ENCODE results near the gene PIP4P1. TPM values are rescaled to one million over a fixed set of nuclear protein-coding genes. Genes with fewer than 3 reads are reported as not detected.

Gene PIP4P1
- polyA plus RNA-seq (2011; rRNA removed) = 30.4 and 40.6 TPM in 2 replicates
- 39.5 and 49.5 TPM in 2 replicates for polyA plus RNA-seq (2012; cell fraction: cytosol; rRNA removed)
- 63.7 and 81.4 TPM in 2 replicates for polyA plus RNA-seq (2012; cell fraction: nucleus; rRNA removed)
- polyA plus RNA-seq (2017; fragmentation: RNase III; extraction: RNeasy Plus Mini Kit Qiagen cat#74134 plus additional on column Dnase treatment) = 24.6 to 35.8 TPM (median 33.0 TPM) in 3 replicates
- 52.6 and 80.3 TPM in 2 replicates for polyA minus RNA-seq (2011; rRNA and poly(A)+ RNA removed)

DNA sequence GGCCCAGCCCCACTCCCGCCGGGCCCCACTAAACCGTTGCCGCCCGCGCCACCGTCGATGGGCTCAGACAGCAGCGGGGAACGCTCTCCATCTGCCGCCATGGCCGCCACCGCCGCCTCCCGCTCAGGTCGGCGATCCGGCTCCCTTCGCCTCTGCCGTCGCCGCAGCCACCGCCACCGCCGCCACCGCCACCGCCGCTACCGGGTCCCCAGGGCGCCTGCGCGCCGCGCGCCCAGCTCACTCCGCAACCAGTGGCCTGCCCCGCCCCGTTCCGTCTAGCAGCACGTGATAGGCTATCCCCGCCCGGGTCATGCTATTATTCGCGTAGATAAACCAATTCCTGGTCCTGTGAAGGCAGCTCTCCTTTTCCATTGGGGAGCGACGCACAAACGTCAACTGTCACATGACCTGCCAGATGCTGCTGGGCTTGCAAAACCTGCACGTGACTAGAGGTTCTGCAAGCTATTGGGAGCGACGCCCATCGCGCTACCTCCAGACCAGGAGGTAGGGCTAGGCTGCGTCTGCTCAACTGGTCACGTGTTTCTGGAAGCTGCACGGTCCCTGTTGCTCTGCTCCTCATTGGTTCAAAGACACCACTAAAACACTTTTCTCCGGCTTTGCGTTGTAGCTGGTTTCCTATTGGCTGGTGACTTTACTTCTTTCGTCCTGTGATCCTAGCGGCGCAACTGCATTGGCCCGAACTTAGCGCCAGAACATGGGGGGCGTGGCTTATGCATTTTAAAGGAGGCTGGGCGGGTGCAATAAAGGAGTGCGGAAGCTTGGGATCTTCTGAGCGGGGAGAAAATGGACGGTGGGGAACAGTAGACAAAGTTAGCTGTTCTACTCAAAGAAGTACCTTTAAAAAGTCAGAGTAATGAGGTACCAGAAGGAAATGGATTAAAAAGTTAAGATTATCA is at the start of gene PIP4P1:
Gene PIP4P1 (minus strand): TSS at position 210 of the 917 bp plus-strand sequence. CDS start 109 bp downstream, at position 101.
- Histone ChIP-seq H3K4me2 (peak within 1 kb of the TSS; percentile 85), H3K4me1 (peaks cover 31% of the 10 kb centered on the region), H3K9me3 (no peaks in the 10 kb centered on the region), H3K27ac (peak within 1 kb of the TSS; percentile 85 to 92), H3K4me3 (peak within 1 kb of the TSS; percentile 85)
- ChIA-PET POLR2A (interaction anchor here (0.5 to 2.3 kb wide), 16 partner anchors 8 to 223 kb away, joined by 3 to 44 read pairs (median 4); partner anchors contain the start of genes PARP2, PNP, RNASE4 and TEP1), CTCF (interaction anchor here (1.1 to 2.4 kb wide), 4 partner anchors 46 to 152 kb away, joined by 3 to 8 read pairs (median 6); no protein-coding TSS in a partner anchor)
- 5% methylated on average over 22 of the region's 67 CpGs for WGBS (ENCODE audit: missing lambda C conversion rate)
- ATAC-seq (peak; percentile 94 to 98), FAIRE-seq (peak; percentile 97), DNase-seq (ENCODE audit: low read depth in 1 of 2, low spot score in 1 of 2) (peak; percentile 96 to 100)
- peak; percentile 42; the same call in 1 of the 2 replicates for TF ChIP-seq FOSB (CRISPR knock-in tag; IDR thresholded peaks at IDR 0.05)
- no peak for TF ChIP-seq MAZ (IDR thresholded peaks at IDR 0.05; ENCODE audit: borderline replicate concordance, low read depth, low read length)
- TF ChIP-seq HEYL (CRISPR knock-in tag; IDR thresholded peaks at IDR 0.05) = no peak
- no peak for TF ChIP-seq CBX2 (IDR thresholded peaks at IDR 0.05; ENCODE audit: borderline replicate concordance, low read depth)
- peak; percentile 96 for TF ChIP-seq MAFK (IDR thresholded peaks at IDR 0.05; ENCODE audit: partially characterized antibody)
- TF ChIP-seq RARB (CRISPR knock-in tag; IDR thresholded peaks at IDR 0.05) = no peak
- TF ChIP-seq, protein P1, sequence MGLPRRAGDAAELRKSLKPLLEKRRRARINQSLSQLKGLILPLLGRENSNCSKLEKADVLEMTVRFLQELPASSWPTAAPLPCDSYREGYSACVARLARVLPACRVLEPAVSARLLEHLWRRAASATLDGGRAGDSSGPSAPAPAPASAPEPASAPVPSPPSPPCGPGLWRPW (IDR thresholded peaks at IDR 0.05) = no peak
- no peak for TF ChIP-seq SMC3 (IDR thresholded peaks at IDR 0.05)
- TF ChIP-seq, protein P2, sequence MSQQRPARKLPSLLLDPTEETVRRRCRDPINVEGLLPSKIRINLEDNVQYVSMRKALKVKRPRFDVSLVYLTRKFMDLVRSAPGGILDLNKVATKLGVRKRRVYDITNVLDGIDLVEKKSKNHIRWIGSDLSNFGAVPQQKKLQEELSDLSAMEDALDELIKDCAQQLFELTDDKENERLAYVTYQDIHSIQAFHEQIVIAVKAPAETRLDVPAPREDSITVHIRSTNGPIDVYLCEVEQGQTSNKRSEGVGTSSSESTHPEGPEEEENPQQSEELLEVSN (IDR thresholded peaks at IDR 0.05; ENCODE audit: borderline replicate concordance, low read depth) = peak; percentile 82
- no peak for TF ChIP-seq NFE2L2 (conservative IDR thresholded peaks at IDR 0.05; ENCODE audit: low read length)
- TF ChIP-seq RCOR1 (IDR thresholded peaks at IDR 0.05; ENCODE audit: low read depth, low read length) = no peak
- 0 out of 2 replicates have a peak, but pooled peaks have one; percentile 39 for TF ChIP-seq HOXB5 (CRISPR knock-in tag; IDR thresholded peaks at IDR 0.05)
- TF ChIP-seq ZSCAN20 (CRISPR knock-in tag; IDR thresholded peaks at IDR 0.05) = peak; percentile 73; the same call in 1 of the 2 replicates
- peak; percentile 86; the same call in 1 of the 2 replicates for TF ChIP-seq HOXB13 (CRISPR knock-in tag; IDR thresholded peaks at IDR 0.05; ENCODE audit: low read depth)
- TF ChIP-seq BHLHE40 (IDR thresholded peaks at IDR 0.05; ENCODE audit: low read depth, low read length) = peak; percentile 94
- TF ChIP-seq FOXS1 (CRISPR knock-in tag; IDR thresholded peaks at IDR 0.05) = 0 out of 2 replicates have a peak, but pooled peaks have one; percentile 57
- no peak for TF ChIP-seq GATA3 (IDR thresholded peaks at IDR 0.05; ENCODE audit: borderline replicate concordance)
- TF ChIP-seq, protein P3, sequence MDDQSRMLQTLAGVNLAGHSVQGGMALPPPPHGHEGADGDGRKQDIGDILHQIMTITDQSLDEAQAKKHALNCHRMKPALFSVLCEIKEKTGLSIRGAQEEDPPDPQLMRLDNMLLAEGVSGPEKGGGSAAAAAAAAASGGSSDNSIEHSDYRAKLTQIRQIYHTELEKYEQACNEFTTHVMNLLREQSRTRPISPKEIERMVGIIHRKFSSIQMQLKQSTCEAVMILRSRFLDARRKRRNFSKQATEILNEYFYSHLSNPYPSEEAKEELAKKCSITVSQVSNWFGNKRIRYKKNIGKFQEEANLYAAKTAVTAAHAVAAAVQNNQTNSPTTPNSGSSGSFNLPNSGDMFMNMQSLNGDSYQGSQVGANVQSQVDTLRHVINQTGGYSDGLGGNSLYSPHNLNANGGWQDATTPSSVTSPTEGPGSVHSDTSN (IDR thresholded peaks at IDR 0.05) = peak; percentile 78
- TF ChIP-seq, protein P4, sequence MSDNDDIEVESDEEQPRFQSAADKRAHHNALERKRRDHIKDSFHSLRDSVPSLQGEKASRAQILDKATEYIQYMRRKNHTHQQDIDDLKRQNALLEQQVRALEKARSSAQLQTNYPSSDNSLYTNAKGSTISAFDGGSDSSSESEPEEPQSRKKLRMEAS (IDR thresholded peaks at IDR 0.05) = peak; percentile 96
- no peak for TF ChIP-seq RNF2 (IDR thresholded peaks at IDR 0.05; ENCODE audit: borderline replicate concordance, low read depth)
- peak; percentile 98 for TF ChIP-seq NPAS2 (CRISPR knock-in tag; IDR thresholded peaks at IDR 0.05; ENCODE audit: borderline replicate concordance)
- no peak for TF ChIP-seq NR3C1 (IDR thresholded peaks at IDR 0.05)
- no peak for TF ChIP-seq MYC (IDR thresholded peaks at IDR 0.05; ENCODE audit: borderline replicate concordance, low read length)
- peak; percentile 36 for TF ChIP-seq CHD2 (IDR thresholded peaks at IDR 0.05; ENCODE audit: low read length, partially characterized antibody)
- TF ChIP-seq EHMT2 (IDR thresholded peaks at IDR 0.05; ENCODE audit: low read depth) = no peak
- TF ChIP-seq, protein P5, sequence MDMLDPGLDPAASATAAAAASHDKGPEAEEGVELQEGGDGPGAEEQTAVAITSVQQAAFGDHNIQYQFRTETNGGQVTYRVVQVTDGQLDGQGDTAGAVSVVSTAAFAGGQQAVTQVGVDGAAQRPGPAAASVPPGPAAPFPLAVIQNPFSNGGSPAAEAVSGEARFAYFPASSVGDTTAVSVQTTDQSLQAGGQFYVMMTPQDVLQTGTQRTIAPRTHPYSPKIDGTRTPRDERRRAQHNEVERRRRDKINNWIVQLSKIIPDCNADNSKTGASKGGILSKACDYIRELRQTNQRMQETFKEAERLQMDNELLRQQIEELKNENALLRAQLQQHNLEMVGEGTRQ (IDR thresholded peaks at IDR 0.05) = peak; percentile 100
- 0 out of 2 replicates have a peak, but pooled peaks have one; percentile 30 for TF ChIP-seq TFCP2L1 (CRISPR knock-in tag; IDR thresholded peaks at IDR 0.05)
- TF ChIP-seq, protein P6, sequence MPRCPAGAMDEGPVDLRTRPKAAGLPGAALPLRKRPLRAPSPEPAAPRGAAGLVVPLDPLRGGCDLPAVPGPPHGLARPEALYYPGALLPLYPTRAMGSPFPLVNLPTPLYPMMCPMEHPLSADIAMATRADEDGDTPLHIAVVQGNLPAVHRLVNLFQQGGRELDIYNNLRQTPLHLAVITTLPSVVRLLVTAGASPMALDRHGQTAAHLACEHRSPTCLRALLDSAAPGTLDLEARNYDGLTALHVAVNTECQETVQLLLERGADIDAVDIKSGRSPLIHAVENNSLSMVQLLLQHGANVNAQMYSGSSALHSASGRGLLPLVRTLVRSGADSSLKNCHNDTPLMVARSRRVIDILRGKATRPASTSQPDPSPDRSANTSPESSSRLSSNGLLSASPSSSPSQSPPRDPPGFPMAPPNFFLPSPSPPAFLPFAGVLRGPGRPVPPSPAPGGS (IDR thresholded peaks at IDR 0.05) = peak; percentile 68; the same call in 1 of the 3 replicates
- 0 out of 2 replicates have a peak, but pooled peaks have one; percentile 52 for TF ChIP-seq TP53 (CRISPR knock-in tag; IDR thresholded peaks at IDR 0.05)
- peak; percentile 75; the same call in 1 of the 2 replicates for TF ChIP-seq PHF8 (IDR thresholded peaks at IDR 0.05; ENCODE audit: borderline replicate concordance, low read depth)
- TF ChIP-seq, protein P7, sequence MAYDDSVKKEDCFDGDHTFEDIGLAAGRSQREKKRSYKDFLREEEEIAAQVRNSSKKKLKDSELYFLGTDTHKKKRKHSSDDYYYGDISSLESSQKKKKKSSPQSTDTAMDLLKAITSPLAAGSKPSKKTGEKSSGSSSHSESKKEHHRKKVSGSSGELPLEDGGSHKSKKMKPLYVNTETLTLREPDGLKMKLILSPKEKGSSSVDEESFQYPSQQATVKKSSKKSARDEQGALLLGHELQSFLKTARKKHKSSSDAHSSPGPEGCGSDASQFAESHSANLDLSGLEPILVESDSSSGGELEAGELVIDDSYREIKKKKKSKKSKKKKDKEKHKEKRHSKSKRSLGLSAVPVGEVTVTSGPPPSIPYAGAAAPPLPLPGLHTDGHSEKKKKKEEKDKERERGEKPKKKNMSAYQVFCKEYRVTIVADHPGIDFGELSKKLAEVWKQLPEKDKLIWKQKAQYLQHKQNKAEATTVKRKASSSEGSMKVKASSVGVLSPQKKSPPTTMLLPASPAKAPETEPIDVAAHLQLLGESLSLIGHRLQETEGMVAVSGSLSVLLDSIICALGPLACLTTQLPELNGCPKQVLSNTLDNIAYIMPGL (CRISPR knock-in tag; IDR thresholded peaks at IDR 0.05; ENCODE audit: borderline replicate concordance) = no peak
- TF ChIP-seq JUN (IDR thresholded peaks at IDR 0.05) = peak; percentile 66 to 68; a peak in 3 of 5 replicates
